ENCODE results near the gene ATXN7L1. TPM values are rescaled to one million over a fixed set of nuclear protein-coding genes. Genes with fewer than 3 reads are reported as not detected.

ATXN7L1 gene
- polyA plus RNA-seq, 1 of the 3 experiments (the other 2 are of a cell fraction) = 6.0 TPM

DNA sequence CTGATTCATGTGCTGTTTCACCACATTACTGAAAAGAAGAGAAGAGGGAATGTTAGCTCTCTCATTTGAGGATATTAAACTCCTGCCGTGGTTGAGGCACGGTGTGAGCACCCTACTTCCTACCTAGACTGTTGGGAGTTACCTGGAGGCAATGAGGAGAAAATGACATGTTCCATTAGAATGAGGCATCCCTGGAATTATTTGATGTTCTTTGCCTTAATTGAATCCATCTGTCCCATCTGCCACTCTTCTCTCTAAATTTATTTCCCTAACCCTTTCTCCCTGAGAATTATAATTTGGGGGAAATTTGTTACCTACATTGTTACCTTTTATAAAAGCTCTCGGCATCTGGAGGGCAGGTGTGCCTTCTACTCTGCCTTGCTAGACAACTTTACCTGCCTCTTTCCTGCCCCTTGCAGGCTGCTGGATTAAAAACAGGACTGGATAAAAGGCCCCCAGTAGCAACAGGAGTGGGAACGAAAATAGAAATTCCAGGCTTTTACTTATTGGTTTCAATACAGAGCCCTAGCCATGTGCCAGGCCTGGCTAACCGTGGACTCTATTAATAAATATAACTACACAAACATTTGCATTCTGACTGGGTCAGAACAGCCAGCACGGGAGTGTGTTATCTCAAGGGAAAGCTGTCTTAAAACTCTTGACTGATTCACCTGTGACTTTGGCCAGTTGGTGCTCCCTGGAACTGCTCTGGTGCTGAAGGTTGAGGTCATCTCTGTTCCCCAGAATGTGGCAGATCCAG is 4.4 kb upstream of the ATXN7L1 start:
- WGBS (ENCODE audit: low lambda C conversion rate) = 62% methylated on average over 6 of the region's 6 CpGs
- no peak overlapping the region for H3K9ac ChIP-seq
- H3F3A ChIP-seq (replicated peaks; ENCODE audit: insufficient read depth) = peaks cover 6% of the 10 kb centered on the region
- H3K4me3 ChIP-seq (ENCODE audit: low read depth in 2 of 2, low read length in 1 of 2) = no peak overlapping the region
- H3K9me3 ChIP-seq = 0 out of 2 replicates have a peak, but pooled peaks cover 7% of the 10 kb centered on the region
- no peaks in the 10 kb centered on the region for H3K27me3 ChIP-seq (ENCODE audit: insufficient read depth)
- H3K27ac ChIP-seq (ENCODE audit: low read depth in 2 of 2, low read length in 1 of 2) = peak overlapping the region in 1 of 2 experiments; percentile 62; a peak in 2 of 4 replicates
- ChIA-PET POLR2A (no interaction called here), CTCF (interaction anchor here (0.9 to 2.3 kb wide), 10 partner anchors 8 to 273 kb away, joined by 3 to 8 read pairs (median 4); no protein-coding TSS in a partner anchor)
- peak; percentile 51 for DNase-seq
- no peak overlapping the region for H3K4me2 ChIP-seq
- no peaks in the 10 kb centered on the region for H3K9me2 ChIP-seq
- no peak overlapping the region for H2AFZ ChIP-seq (ENCODE audit: low read depth)
- H4K20me1 ChIP-seq (ENCODE audit: insufficient read depth) = 0 out of 2 replicates have a peak, but pooled peaks cover 2% of the 10 kb centered on the region
- H3K4me1 ChIP-seq (ENCODE audit: control insufficient read depth in 1 of 2, insufficient read depth in 2 of 2, low read depth in 1 of 2, low read length in 1 of 2) = peaks cover 9 to 52% of the 10 kb centered on the region in 2 experiments; a peak in 3 of 4 replicates
- peaks cover 2 to 9% of the 10 kb centered on the region in 2 experiments for H3K36me3 ChIP-seq (replicated peaks in 1 of 2; ENCODE audit: control insufficient read depth in 1 of 2, insufficient read depth in 2 of 2, low read length in 1 of 2)
- peaks cover 13% of the 10 kb centered on the region; the same call in 1 of the 2 replicates for H3K79me2 ChIP-seq (ENCODE audit: insufficient read depth)
- TF ChIP-seq EP300 (IDR thresholded peaks at IDR 0.05; ENCODE audit: borderline replicate concordance in 1 of 2, low read depth in 1 of 2, low read length in 1 of 2) (no peak), FOSL2 (IDR thresholded peaks at IDR 0.05; ENCODE audit: borderline replicate concordance, low read depth) (no peak), NRF1 (IDR thresholded peaks at IDR 0.05; ENCODE audit: low read depth, low read length) (no peak), CHD2 (IDR thresholded peaks at IDR 0.05; ENCODE audit: low read length, partially characterized antibody) (peak; percentile 10), ELF1 (IDR thresholded peaks at IDR 0.05) (no peak), RAD21 (IDR thresholded peaks at IDR 0.05; ENCODE audit: low read length) (peak; percentile 16; the same call in 1 of the 2 replicates), TEAD4 (IDR thresholded peaks at IDR 0.05; ENCODE audit: borderline replicate concordance, insufficient read depth) (no peak), RCOR1 (IDR thresholded peaks at IDR 0.05; ENCODE audit: low read length) (peak; percentile 25; the same call in 1 of the 2 replicates), RXRA (IDR thresholded peaks at IDR 0.05; ENCODE audit: borderline replicate concordance, low read depth) (no peak), TAF1 (IDR thresholded peaks at IDR 0.05; ENCODE audit: borderline replicate concordance, low read depth, low read length) (no peak), JUND (IDR thresholded peaks at IDR 0.05) (no peak), NFIC (IDR thresholded peaks at IDR 0.05; ENCODE audit: borderline replicate concordance) (no peak), SIN3A (IDR thresholded peaks at IDR 0.05; ENCODE audit: borderline replicate concordance, low read depth, low read length) (no peak), TCF12 (IDR thresholded peaks at IDR 0.05) (peak; percentile 74), EZH2phosphoT487 (IDR thresholded peaks at IDR 0.05; ENCODE audit: borderline replicate concordance, low read depth) (no peak), GATA2 (CRISPR knock-in tag; IDR thresholded peaks at IDR 0.05) (no peak), RFX5 (IDR thresholded peaks at IDR 0.05; ENCODE audit: low read length) (no peak), GABPA (IDR thresholded peaks at IDR 0.05; ENCODE audit: low read depth) (no peak), FOXJ3 (CRISPR knock-in tag; IDR thresholded peaks at IDR 0.05) (no peak), SMC3 (IDR thresholded peaks at IDR 0.05; ENCODE audit: low read depth, low read length) (no peak), MEF2A (IDR thresholded peaks at IDR 0.05; ENCODE audit: borderline replicate concordance, low read depth) (no peak), YY1 (IDR thresholded peaks at IDR 0.05; ENCODE audit: low read depth) (no peak), POLR2AphosphoS5 (IDR thresholded peaks at IDR 0.05; ENCODE audit: low read depth, low read length) (no peak)
- TF ChIP-seq, protein P1, sequence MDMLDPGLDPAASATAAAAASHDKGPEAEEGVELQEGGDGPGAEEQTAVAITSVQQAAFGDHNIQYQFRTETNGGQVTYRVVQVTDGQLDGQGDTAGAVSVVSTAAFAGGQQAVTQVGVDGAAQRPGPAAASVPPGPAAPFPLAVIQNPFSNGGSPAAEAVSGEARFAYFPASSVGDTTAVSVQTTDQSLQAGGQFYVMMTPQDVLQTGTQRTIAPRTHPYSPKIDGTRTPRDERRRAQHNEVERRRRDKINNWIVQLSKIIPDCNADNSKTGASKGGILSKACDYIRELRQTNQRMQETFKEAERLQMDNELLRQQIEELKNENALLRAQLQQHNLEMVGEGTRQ (IDR thresholded peaks at IDR 0.05; ENCODE audit: borderline replicate concordance, low read depth, low read length) = no peak
- TF ChIP-seq, protein P2, sequence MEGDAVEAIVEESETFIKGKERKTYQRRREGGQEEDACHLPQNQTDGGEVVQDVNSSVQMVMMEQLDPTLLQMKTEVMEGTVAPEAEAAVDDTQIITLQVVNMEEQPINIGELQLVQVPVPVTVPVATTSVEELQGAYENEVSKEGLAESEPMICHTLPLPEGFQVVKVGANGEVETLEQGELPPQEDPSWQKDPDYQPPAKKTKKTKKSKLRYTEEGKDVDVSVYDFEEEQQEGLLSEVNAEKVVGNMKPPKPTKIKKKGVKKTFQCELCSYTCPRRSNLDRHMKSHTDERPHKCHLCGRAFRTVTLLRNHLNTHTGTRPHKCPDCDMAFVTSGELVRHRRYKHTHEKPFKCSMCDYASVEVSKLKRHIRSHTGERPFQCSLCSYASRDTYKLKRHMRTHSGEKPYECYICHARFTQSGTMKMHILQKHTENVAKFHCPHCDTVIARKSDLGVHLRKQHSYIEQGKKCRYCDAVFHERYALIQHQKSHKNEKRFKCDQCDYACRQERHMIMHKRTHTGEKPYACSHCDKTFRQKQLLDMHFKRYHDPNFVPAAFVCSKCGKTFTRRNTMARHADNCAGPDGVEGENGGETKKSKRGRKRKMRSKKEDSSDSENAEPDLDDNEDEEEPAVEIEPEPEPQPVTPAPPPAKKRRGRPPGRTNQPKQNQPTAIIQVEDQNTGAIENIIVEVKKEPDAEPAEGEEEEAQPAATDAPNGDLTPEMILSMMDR (IDR thresholded peaks at IDR 0.05) = no peak
- TF ChIP-seq, protein P3, sequence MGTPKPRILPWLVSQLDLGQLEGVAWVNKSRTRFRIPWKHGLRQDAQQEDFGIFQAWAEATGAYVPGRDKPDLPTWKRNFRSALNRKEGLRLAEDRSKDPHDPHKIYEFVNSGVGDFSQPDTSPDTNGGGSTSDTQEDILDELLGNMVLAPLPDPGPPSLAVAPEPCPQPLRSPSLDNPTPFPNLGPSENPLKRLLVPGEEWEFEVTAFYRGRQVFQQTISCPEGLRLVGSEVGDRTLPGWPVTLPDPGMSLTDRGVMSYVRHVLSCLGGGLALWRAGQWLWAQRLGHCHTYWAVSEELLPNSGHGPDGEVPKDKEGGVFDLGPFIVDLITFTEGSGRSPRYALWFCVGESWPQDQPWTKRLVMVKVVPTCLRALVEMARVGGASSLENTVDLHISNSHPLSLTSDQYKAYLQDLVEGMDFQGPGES (IDR thresholded peaks at IDR 0.05; ENCODE audit: low read depth, low read length) = no peak
- TF ChIP-seq, protein P4, sequence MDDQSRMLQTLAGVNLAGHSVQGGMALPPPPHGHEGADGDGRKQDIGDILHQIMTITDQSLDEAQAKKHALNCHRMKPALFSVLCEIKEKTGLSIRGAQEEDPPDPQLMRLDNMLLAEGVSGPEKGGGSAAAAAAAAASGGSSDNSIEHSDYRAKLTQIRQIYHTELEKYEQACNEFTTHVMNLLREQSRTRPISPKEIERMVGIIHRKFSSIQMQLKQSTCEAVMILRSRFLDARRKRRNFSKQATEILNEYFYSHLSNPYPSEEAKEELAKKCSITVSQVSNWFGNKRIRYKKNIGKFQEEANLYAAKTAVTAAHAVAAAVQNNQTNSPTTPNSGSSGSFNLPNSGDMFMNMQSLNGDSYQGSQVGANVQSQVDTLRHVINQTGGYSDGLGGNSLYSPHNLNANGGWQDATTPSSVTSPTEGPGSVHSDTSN (IDR thresholded peaks at IDR 0.05) = peak; percentile 38
- TF ChIP-seq, protein P5, sequence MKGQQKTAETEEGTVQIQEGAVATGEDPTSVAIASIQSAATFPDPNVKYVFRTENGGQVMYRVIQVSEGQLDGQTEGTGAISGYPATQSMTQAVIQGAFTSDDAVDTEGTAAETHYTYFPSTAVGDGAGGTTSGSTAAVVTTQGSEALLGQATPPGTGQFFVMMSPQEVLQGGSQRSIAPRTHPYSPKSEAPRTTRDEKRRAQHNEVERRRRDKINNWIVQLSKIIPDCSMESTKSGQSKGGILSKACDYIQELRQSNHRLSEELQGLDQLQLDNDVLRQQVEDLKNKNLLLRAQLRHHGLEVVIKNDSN (IDR thresholded peaks at IDR 0.05; ENCODE audit: borderline replicate concordance, low read depth) = no peak

Measured in SK-N-SH (cell line).